HG02610 (cell line): ENCODE data around the gene SIRPB1.
"Not testable (repeated sequence)": the region's sequence is repeated elsewhere in the genome, so short reads cannot be mapped to it uniquely, and the experiment has no call there.

Experiments used
- ATAC-seq: cut with Tn5 transposase; IDR thresholded peaks from one replicate; pipeline ENCODE4 v1.9.1; 2021; ENCODE audit warnings: mild to moderate bottlenecking, moderate library complexity; ENCODE audit not compliant: unreplicated experiment

The SIRPB1 gene

GRCh38 chr20:1619861-1620444 lies at the start of gene SIRPB1:
Gene SIRPB1, minus strand, starts transcription at chr20:1620009. Its CDS starts 65 bp downstream, at chr20:1619944.
- no peak for ATAC-seq

GRCh38 chr20:1669304-1669703 lies 49.5 kb upstream of the SIRPB1 start:
- ATAC-seq = no peak

- ATAC-seq = no peak
These were observed 47.8 kb upstream of the SIRPB1 start for GRCh38 chr20:1667502-1668085.

- ATAC-seq = no peak
These were observed 47.0 kb upstream of the SIRPB1 start for GRCh38 chr20:1666802-1667201.

GRCh38 chr20:1665345-1665744 lies 45.5 kb upstream of the SIRPB1 start:
- no peak for ATAC-seq

- no peak for ATAC-seq
These were observed 45.1 kb upstream of the SIRPB1 start for GRCh38 chr20:1664911-1665310.

- ATAC-seq = no peak
These were observed 44.1 kb upstream of the SIRPB1 start for GRCh38 chr20:1663917-1664316.

GRCh38 chr20:1661542-1662299 lies 41.9 kb upstream of the SIRPB1 start:
- no peak for ATAC-seq

- ATAC-seq = no peak
These were observed 40.4 kb upstream of the SIRPB1 start for GRCh38 chr20:1660246-1660645.

- no peak for ATAC-seq
These were observed 37.9 kb upstream of the SIRPB1 start, which contains the start of gene SIRPG for GRCh38 chr20:1657556-1658334. Gene SIRPG, minus strand, starts transcription at chr20:1657779. Its CDS starts 65 bp downstream, at chr20:1657714.

- ATAC-seq = no peak
These were observed 37.0 kb upstream of the SIRPB1 start for GRCh38 chr20:1656844-1657243.

GRCh38 chr20:1654996-1655395 lies 35.2 kb upstream of the SIRPB1 start:
- no peak for ATAC-seq

GRCh38 chr20:1652960-1653359 lies 33.2 kb upstream of the SIRPB1 start:
- ATAC-seq = no peak

- ATAC-seq = no peak
These were observed 32.3 kb upstream of the SIRPB1 start for GRCh38 chr20:1652104-1652503.

- ATAC-seq = no peak
These were observed 31.7 kb upstream of the SIRPB1 start for GRCh38 chr20:1651268-1652058.

GRCh38 chr20:1648101-1648500 lies 28.3 kb upstream of the SIRPB1 start:
- no peak for ATAC-seq

GRCh38 chr20:1646975-1647431 lies 27.2 kb upstream of the SIRPB1 start:
- ATAC-seq = no peak

- ATAC-seq = no peak
These were observed 24.5 kb upstream of the SIRPB1 start for GRCh38 chr20:1644101-1644962.

- ATAC-seq = not testable (repeated sequence)
These were observed 18.8 kb upstream of the SIRPB1 start for GRCh38 chr20:1638643-1639042.
